K562 (cell line): ENCODE data around the gene SPTBN2. TPM values are rescaled to one million over a fixed set of nuclear protein-coding genes. Genes with fewer than 3 reads are reported as not detected.

ENCODE experiments used
- DPF2 ChIP-seq: fragments of 450-650 bp; IDR thresholded peaks from 2 replicates; pipeline ENCODE4 v1.6.1; 2016
- FOXA3 ChIP-seq, 2 experiments: fragments of 450-650 bp in 1 of 2; sonication (generic) in 1 of 2; formaldehyde crosslinking; IDR thresholded peaks in 1 of 2; conservative IDR thresholded peaks in 1 of 2; 2 replicates each; pipeline versions ENCODE4 v1.4.0 to v1.8.0; 2020 to 2022; ENCODE audit warnings: mild to moderate bottlenecking in 2 of 2, missing genetic modification reagents in 1 of 2
- GTF2E2 ChIP-seq: fragments of 200-800 bp; sonication (Bioruptor generic); IDR thresholded peaks from 2 replicates; pipeline ENCODE4 v1.6.1; 2016; ENCODE audit warnings: missing genetic modification characterization, missing compliant biosample characterization
- HCFC1 ChIP-seq: IDR thresholded peaks from 2 replicates; pipeline ENCODE4 v1.6.1; 2012; ENCODE audit warnings: low read depth, low read length, improper control_type of control experiment
- HLTF ChIP-seq: fragments of 450-650 bp; IDR thresholded peaks from 2 replicates; pipeline ENCODE4 v1.6.1; 2016
- MXI1 ChIP-seq: IDR thresholded peaks from 2 replicates; pipeline ENCODE4 v1.6.1; 2011; ENCODE audit warnings: low read depth, mild to moderate bottlenecking, improper control_type of control experiment, low read length
- POLR3G ChIP-seq: IDR thresholded peaks from 2 replicates; pipeline ENCODE4 v1.6.1; 2011; ENCODE audit not compliant: insufficient read length, insufficient replicate concordance; ENCODE audit errors: extremely low read depth
- POU5F1 ChIP-seq: fragments of 150-350 bp; IDR thresholded peaks from 2 replicates; pipeline ENCODE4 v1.6.1; 2014; ENCODE audit warnings: borderline replicate concordance, low read length, low read depth, mild to moderate bottlenecking; ENCODE audit not compliant: partially characterized antibody
- PRDM10 ChIP-seq: fragments of 450-650 bp; IDR thresholded peaks from 2 replicates; pipeline ENCODE4 v1.6.1; 2018; ENCODE audit not compliant: partially characterized antibody
- PRPF4 ChIP-seq: fragments of 200-400 bp; formaldehyde crosslinking; IDR thresholded peaks from one replicate; pipeline ENCODE4 v1.6.1; 2017; ENCODE audit warnings: low read length, low read depth, mild to moderate bottlenecking; ENCODE audit not compliant: insufficient read depth, poor library complexity, severe bottlenecking
- RFX1 ChIP-seq: fragments of 450-650 bp; IDR thresholded peaks from 2 replicates; pipeline ENCODE4 v1.6.1; 2016; ENCODE audit warnings: mild to moderate bottlenecking, moderate library complexity
- SAFB2 ChIP-seq: fragments of 200-400 bp; formaldehyde crosslinking; IDR thresholded peaks from 2 replicates; pipeline ENCODE4 v1.6.1; 2018; ENCODE audit warnings: borderline replicate concordance, low read length, low read depth, moderate library complexity; ENCODE audit not compliant: severe bottlenecking
- STAT6 ChIP-seq: sonication (generic); formaldehyde crosslinking; IDR thresholded peaks from 2 replicates; pipeline ENCODE4 v1.8.1; 2023; ENCODE audit warnings: mild to moderate bottlenecking, missing genetic modification reagents
- TGIF2 ChIP-seq: sonication (generic); formaldehyde crosslinking; IDR thresholded peaks from 2 replicates; pipeline ENCODE4 v1.8.1; 2022; ENCODE audit warnings: mild to moderate bottlenecking, missing genetic modification reagents, moderate library complexity
- ZBTB11 ChIP-seq, 3 experiments: fragments of 200-800 bp in 1 of 3; fragments of 250-450 bp in 1 of 3; fragments of 450-650 bp in 1 of 3; sonication (Bioruptor Pico) in 1 of 3; sonication (Bioruptor generic) in 1 of 3; formaldehyde crosslinking in 1 of 3; IDR thresholded peaks; 2 replicates each; pipeline versions ENCODE4 v1.6.1 to v1.8.0; 2016 to 2022; ENCODE audit warnings: mild to moderate bottlenecking in 2 of 3, missing genetic modification characterization in 2 of 3, missing compliant biosample characterization in 1 of 3, moderate library complexity in 1 of 3
- ZNF121 ChIP-seq: sonication (generic); formaldehyde crosslinking; conservative IDR thresholded peaks from 2 replicates; pipeline ENCODE4 v1.8.0; 2022; ENCODE audit warnings: missing genetic modification reagents
- ZNF140 ChIP-seq: fragments of 250-450 bp; sonication (Bioruptor Pico); IDR thresholded peaks from 2 replicates; pipeline ENCODE4 v1.8.0; 2021; ENCODE audit warnings: moderate library complexity, mild to moderate bottlenecking, inconsistent platforms
- polyA plus RNA-seq, 8 experiments: library from polyadenylated mRNA; depleted of rRNA in 4 of 8; stranded (reverse) in 5 of 8; unstranded in 3 of 8; fragments of >200 nt; fragmentation: Nextera tagmentation in 2 of 8; fragmentation: Illumina TruSeq in 1 of 8; extraction: Ambion mirVana in 2 of 8; extraction: Trizol in 1 of 8; gene quantifications; 2 replicates each; pipeline versions ENCODE4 v1.2.1 to v1.2.3, GENCODE V29; 2011 to 2014; ENCODE audit warnings: inconsistent platforms in 1 of 8, missing spikeins in 1 of 8
- total RNA-seq, 7 experiments: library from RNA; depleted of rRNA in 6 of 7; stranded (reverse); fragments of >200 nt in 6 of 7; fragmentation: Illumina TruSeq in 2 of 7; extraction: Trizol in 2 of 7; gene quantifications; 2 replicates each; pipeline versions ENCODE4 v1.2.1 to v1.2.3, GENCODE V29; 2011 to 2021; ENCODE audit warnings: low replicate concordance in 1 of 7

SPTBN2 gene
- total and polyA plus RNA-seq, 9 of the 15 experiments (the other 6 are each of a cell fraction or from before 2014, with no cell fraction given): 0.38 to 56.5 (median 19.7) TPM

- TF ChIP-seq STAT6 (CRISPR knock-in tag) (no peak), HLTF (no peak), POLR3G (no peak), ZBTB11 (CRISPR knock-in tag; IDR thresholded peaks at IDR 0.05) (0 out of 6 replicates have a peak, but pooled peaks of 1 of the 3 experiments have one; percentile 20), GTF2E2 (tag) (no peak), SAFB2 (no peak), POU5F1 (no peak), ZNF121 (CRISPR knock-in tag) (no peak), DPF2 (peak; percentile 95), ZNF140 (CRISPR knock-in tag) (no peak), FOXA3 (CRISPR knock-in tag; conservative IDR thresholded peaks at IDR 0.05 in 1 of 2, IDR thresholded peaks at IDR 0.05 in 1 of 2) (peak; percentile 62 to 75; a peak in 2 of 4 replicates), TGIF2 (CRISPR knock-in tag) (no peak), HCFC1 (no peak), PRDM10 (peak; percentile 56), PRPF4 (no peak), RFX1 (no peak), MXI1 (no peak)
These were observed 27.4 kb downstream of the SPTBN2 start (continued) for GRCh38 chr11:66701432-66702240.
